Stomach (tissue), 9 donors: ENCODE data around the gene EIF3B. TPM values are rescaled to one million over a fixed set of nuclear protein-coding genes. Genes with fewer than 3 reads are reported as not detected.

Experiments used
- DNase-seq, 2 donors: peaks; one replicate each; pipeline versions ENCODE4 v3.0.0 to v3.0.0-alpha.2; 2013 to 2019
- H3K27ac ChIP-seq, 5 donors: fragments of 200-600 bp in 4 of 5; sonication (generic) in 4 of 5; one replicate each; pipeline ENCODE4 v1.5.1; 2013 to 2019; ENCODE audit warnings: mild to moderate bottlenecking in 1 of 5, moderate library complexity in 1 of 5
- H3K27me3 ChIP-seq, 3 donors: fragments of 200-600 bp; sonication (generic); one replicate each; pipeline ENCODE4 v1.5.1; 2017 to 2019; ENCODE audit warnings: mixed run types in 1 of 3
- H3K36me3 ChIP-seq, 4 donors: fragments of 200-600 bp; sonication (generic); 1 replicate in 3 of 4; 2 replicates in 1 of 4; pipeline ENCODE4 v1.5.1; 2016 to 2019
- H3K4me1 ChIP-seq, 4 donors: fragments of 200-600 bp; sonication (generic); one replicate each; pipeline ENCODE4 v1.5.1; 2016 to 2019
- H3K4me3 ChIP-seq, 4 donors: fragments of 200-600 bp; sonication (generic) in 3 of 4; one replicate each; pipeline ENCODE4 v1.5.1; 2016 to 2019; ENCODE audit warnings: mild to moderate bottlenecking in 1 of 4
- H3K9me3 ChIP-seq, 4 donors: fragments of 200-600 bp; sonication (generic); one replicate each; pipeline ENCODE4 v1.5.1; 2016 to 2019
- CTCF ChIP-seq, 7 experiments: fragments of 450-650 bp in 4 of 7; fragments of 200-600 bp in 3 of 7; sonication (generic) in 3 of 7; IDR thresholded peaks; one replicate each; pipeline ENCODE4 v1.5.1; 2016 to 2019; ENCODE audit warnings: antibody characterized with exemption in 7 of 7, control low read depth in 2 of 7, mild to moderate bottlenecking in 1 of 7
- EP300 ChIP-seq: sonication (generic); formaldehyde crosslinking; IDR thresholded peaks from one replicate; pipeline ENCODE4 v1.6.1; 2017; ENCODE audit warnings: antibody characterized with exemption
- POLR2A ChIP-seq, 4 donors: fragments of 450-650 bp; IDR thresholded peaks; one replicate each; pipeline ENCODE4 v1.6.1; 2016; ENCODE audit warnings: antibody characterized with exemption in 4 of 4, control low read depth in 2 of 4, mild to moderate bottlenecking in 1 of 4, moderate library complexity in 1 of 4
- POLR2AphosphoS5 ChIP-seq, 3 donors: sonication (generic); formaldehyde crosslinking; IDR thresholded peaks; one replicate each; pipeline ENCODE4 v1.6.1; 2016; ENCODE audit warnings: antibody characterized with exemption in 3 of 3
- WGBS, 5 donors: extraction: QIAGEN DNeasy Blood & Tissue Kit in 3 of 5; methylation state at CpG; one replicate each; pipeline versions ENCODE4 v1.1.5 to v1.1.7; 2013 to 2018; 5-methylcytosine and 5-hydroxymethylcytosine counted together
- intact Hi-C: fragments of 100-400 bp; cut with DNase I; formaldehyde crosslinking; loops from one replicate; pipeline ENCODE4 v1.15.1; 2023; ENCODE audit warnings: low total_unique reads
- polyA plus RNA-seq, 3 donors: library from polyadenylated mRNA; stranded (reverse); fragments of 200-250 nt; gene quantifications; one replicate each; pipeline ENCODE4 v1.2.3, GENCODE V29; 2013
- total RNA-seq, 5 donors: library from RNA; depleted of rRNA; stranded (reverse); fragments of >200 nt; gene quantifications; one replicate each; pipeline versions ENCODE4 v1.1.0 to v1.2.3, GENCODE V29; 2014 to 2016
- donor health status: healthy with polysubstance abuse.
- donor health status: Bipolar disorder and iron deficiency.
- donor health status: healthy.

Gene EIF3B
- total and polyA plus RNA-seq, 8 donors: 64.8 to 373 (median 131) TPM

- TF ChIP-seq EP300 (no peak), POLR2AphosphoS5 (IDR thresholded peaks at IDR 0.05) (peak; percentile 68 to 85 (median 69))
- Histone ChIP-seq H3K4me1 (peaks cover 28 to 49% (median 44%) of the 10 kb centered on the region in 4 donors), H3K4me3 (peak overlapping the region; percentile 88 to 100 (median 100)), H3K9me3 (no peaks in the 10 kb centered on the region), H3K36me3 (peaks cover 0 to 19% (median 12%) of the 10 kb centered on the region in 4 donors), H3K27me3 (no peaks in the 10 kb centered on the region), H3K27ac (peak overlapping the region; percentile 94 to 100 (median 97))
- peak; percentile 90 to 97 for DNase-seq
- WGBS, 5 donors: 0 to 1% (median 0%) methylated on average over 12 to 26 of the region's 26 CpGs
- intact Hi-C loops: no loop called here
Measured at GRCh38 chr7:2353936-2354185, 766 bp upstream of the EIF3B start.

- no peak for TF ChIP-seq POLR2A (IDR thresholded peaks at IDR 0.05)
- no peak for TF ChIP-seq EP300
- no peaks in the 10 kb centered on the region for H3K27me3 ChIP-seq
- DNase-seq: peak in 1 of 2 donors; percentile 47
- whole genome bisulfite sequencing, 5 donors: 0 to 1% (median 1%) methylated on average over 22 to 92 of the region's 92 CpGs
- H3K27ac ChIP-seq: peak overlapping the region; percentile 94 to 100 (median 97)
- H3K36me3 ChIP-seq: peaks cover 0 to 27% (median 18%) of the 10 kb centered on the region in 4 donors
- H3K4me1 ChIP-seq: peaks cover 36 to 62% (median 53%) of the 10 kb centered on the region in 4 donors
- intact Hi-C loops: no loop called here
- peak overlapping the region; percentile 88 to 100 (median 100) for H3K4me3 ChIP-seq
- H3K9me3 ChIP-seq: no peaks in the 10 kb centered on the region
Measured at GRCh38 chr7:2354939-2355704, 495 bp downstream of the EIF3B start.

- intact Hi-C loops: no loop called here
- no peak for DNase-seq
Measured at GRCh38 chr7:2355705-2356008, 1.0 kb downstream of the EIF3B start.

GRCh38 chr7:2357165-2357564 lies 2.5 kb downstream of the EIF3B start:
- no peak for TF ChIP-seq POLR2AphosphoS5 (IDR thresholded peaks at IDR 0.05)
- TF ChIP-seq EP300: no peak
- TF ChIP-seq POLR2A (IDR thresholded peaks at IDR 0.05): no peak
- TF ChIP-seq CTCF (IDR thresholded peaks at IDR 0.05): no peak
- peak overlapping the region in 2 of 4 donors; percentile 100 for H3K4me3 ChIP-seq
- H3K27ac ChIP-seq: no peak overlapping the region
- no peaks in the 10 kb centered on the region for H3K27me3 ChIP-seq
- intact Hi-C loops: no loop called here
- no peaks in the 10 kb centered on the region for H3K9me3 ChIP-seq
- H3K36me3 ChIP-seq: peaks cover 15 to 47% (median 36%) of the 10 kb centered on the region in 4 donors
- no peak for DNase-seq
- H3K4me1 ChIP-seq: peaks cover 36 to 75% (median 65%) of the 10 kb centered on the region in 4 donors
- WGBS, 5 donors: 58 to 78% (median 67%) methylated on average over 8 of the region's 8 CpGs

More at GRCh38 chr7:2355705-2356008, 1.0 kb downstream of the EIF3B start:
- no peak for TF ChIP-seq POLR2A (IDR thresholded peaks at IDR 0.05)
- no peak for TF ChIP-seq CTCF (IDR thresholded peaks at IDR 0.05)
- TF ChIP-seq EP300: no peak
- no peak for TF ChIP-seq POLR2AphosphoS5 (IDR thresholded peaks at IDR 0.05)
- Histone ChIP-seq H3K4me3 (peak overlapping the region; percentile 88 to 100 (median 100)), H3K4me1 (peaks cover 36 to 67% (median 56%) of the 10 kb centered on the region in 4 donors), H3K36me3 (peaks cover 0 to 32% (median 21%) of the 10 kb centered on the region in 4 donors), H3K27ac (peak overlapping the region in 4 of 5 donors; percentile 53 to 100 (median 96)), H3K27me3 (no peaks in the 10 kb centered on the region), H3K9me3 (no peaks in the 10 kb centered on the region)
- 1 to 6% (median 3%) methylated on average over 6 to 9 of the region's 9 CpGs for WGBS, 5 donors

- Histone ChIP-seq H3K27me3 (no peaks in the 10 kb centered on the region), H3K36me3 (peaks cover 19 to 51% (median 40%) of the 10 kb centered on the region in 4 donors), H3K4me3 (peak overlapping the region in 1 of 4 donors; percentile 100), H3K9me3 (no peaks in the 10 kb centered on the region), H3K27ac (no peak overlapping the region), H3K4me1 (peaks cover 36 to 75% (median 65%) of the 10 kb centered on the region in 4 donors)
- intact Hi-C loops: no loop called here
- DNase-seq: no peak
- WGBS, 5 donors: 63 to 70% (median 67%) methylated on average over 6 of the region's 6 CpGs
- no peak for TF ChIP-seq EP300
- no peak for TF ChIP-seq POLR2AphosphoS5 (IDR thresholded peaks at IDR 0.05)
- no peak for TF ChIP-seq CTCF (IDR thresholded peaks at IDR 0.05)
- no peak for TF ChIP-seq POLR2A (IDR thresholded peaks at IDR 0.05)
Measured at GRCh38 chr7:2357571-2357970, 2.9 kb downstream of the EIF3B start.
